CMK (cell line): ENCODE measurements around the gene ZNF407.

Experiments
- DNase-seq: peaks from one replicate; pipeline ENCODE4 v3.0.0-alpha.2; 2010; ENCODE audit warnings: low read depth

Gene ZNF407

GRCh38 chr18:74679006-74679678 lies 81.5 kb downstream of the ZNF407 start:
- no peak for DNase-seq

- DNase-seq = no peak
Observed at GRCh38 chr18:74679679-74680076, 82.0 kb downstream of the ZNF407 start.

GRCh38 chr18:74682141-74682990 lies 84.7 kb downstream of the ZNF407 start:
- DNase-seq = no peak

- DNase-seq = no peak
Observed at GRCh38 chr18:74682991-74683297, 85.3 kb downstream of the ZNF407 start.

- DNase-seq = no peak
Observed at GRCh38 chr18:74683573-74683972, 85.9 kb downstream of the ZNF407 start.

- no peak for DNase-seq
Observed at GRCh38 chr18:74689251-74689650, 91.6 kb downstream of the ZNF407 start.

GRCh38 chr18:74692367-74693013 lies 94.8 kb downstream of the ZNF407 start:
- no peak for DNase-seq

- DNase-seq = no peak
Observed at GRCh38 chr18:74694436-74694835, 96.8 kb downstream of the ZNF407 start.

GRCh38 chr18:74695170-74695569 lies 97.5 kb downstream of the ZNF407 start:
- no peak for DNase-seq

- DNase-seq = no peak
Observed at GRCh38 chr18:74698881-74699280, 101.2 kb downstream of the ZNF407 start.

- DNase-seq = no peak
Observed at GRCh38 chr18:74699455-74699854, 101.8 kb downstream of the ZNF407 start.

- DNase-seq = no peak
Observed at GRCh38 chr18:74702950-74703349, 105.3 kb downstream of the ZNF407 start.

GRCh38 chr18:74708169-74708568 lies 110.5 kb downstream of the ZNF407 start:
- DNase-seq = no peak

GRCh38 chr18:74709452-74709851 lies 111.8 kb downstream of the ZNF407 start:
- no peak for DNase-seq

- DNase-seq = no peak
Observed at GRCh38 chr18:74714120-74714519, 116.5 kb downstream of the ZNF407 start.

- no peak for DNase-seq
Observed at GRCh38 chr18:74714791-74715190, 117.1 kb downstream of the ZNF407 start.

GRCh38 chr18:74715306-74715705 lies 117.6 kb downstream of the ZNF407 start:
- no peak for DNase-seq

GRCh38 chr18:74715865-74716712 lies 118.4 kb downstream of the ZNF407 start:
- DNase-seq = no peak

GRCh38 chr18:74718312-74718711 lies 120.6 kb downstream of the ZNF407 start:
- no peak for DNase-seq

GRCh38 chr18:74722237-74722636 lies 124.6 kb downstream of the ZNF407 start:
- no peak for DNase-seq

GRCh38 chr18:74724186-74724585 lies 126.5 kb downstream of the ZNF407 start:
- no peak for DNase-seq

GRCh38 chr18:74725690-74726089 lies 128.0 kb downstream of the ZNF407 start:
- no peak for DNase-seq
